MM.1S (cell line): ENCODE results near the gene SOX9.
"Not testable (repeated sequence)": the region's sequence is repeated elsewhere in the genome, so short reads cannot be mapped to it uniquely, and the experiment has no call there.

Experiments used
- EZH2 ChIP-seq: fragments of 300-600 bp; sonication (generic); optimal IDR thresholded peaks from 2 replicates; pipeline ENCODE3; 2017; ENCODE audit warnings: low read depth, mild to moderate bottlenecking, antibody characterized with exemption, low read length, mixed read lengths
- TF ChIP-seq, protein P1 (sequence below): fragments of 300-600 bp; sonication (generic); IDR thresholded peaks from 2 replicates; pipeline ENCODE4 v1.5.1; 2016; ENCODE audit warnings: antibody characterized with exemption, low read length, mixed read lengths

DNA sequence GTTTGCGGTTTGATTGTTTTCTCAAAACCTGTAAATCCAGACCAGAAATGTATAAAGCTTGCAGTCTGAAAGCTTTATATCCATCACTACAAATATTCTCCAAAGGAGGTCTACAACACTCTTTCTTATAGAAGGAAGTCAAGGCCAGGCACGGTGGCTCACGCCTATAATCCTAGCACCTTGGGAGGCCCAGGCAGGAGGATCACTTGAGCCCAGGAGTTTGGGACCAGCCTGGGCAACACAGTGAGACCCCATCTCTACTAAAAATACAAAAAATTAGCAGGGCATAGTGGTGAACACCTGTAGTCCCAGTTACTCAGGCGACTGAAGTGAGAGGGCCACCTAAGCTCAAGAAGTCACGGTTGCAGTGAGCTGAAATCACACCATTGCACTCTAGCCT lies 8.9 kb upstream of the SOX9 start:
- TF ChIP-seq EZH2, result not testable (repeated sequence)
- TF ChIP-seq, protein P1, sequence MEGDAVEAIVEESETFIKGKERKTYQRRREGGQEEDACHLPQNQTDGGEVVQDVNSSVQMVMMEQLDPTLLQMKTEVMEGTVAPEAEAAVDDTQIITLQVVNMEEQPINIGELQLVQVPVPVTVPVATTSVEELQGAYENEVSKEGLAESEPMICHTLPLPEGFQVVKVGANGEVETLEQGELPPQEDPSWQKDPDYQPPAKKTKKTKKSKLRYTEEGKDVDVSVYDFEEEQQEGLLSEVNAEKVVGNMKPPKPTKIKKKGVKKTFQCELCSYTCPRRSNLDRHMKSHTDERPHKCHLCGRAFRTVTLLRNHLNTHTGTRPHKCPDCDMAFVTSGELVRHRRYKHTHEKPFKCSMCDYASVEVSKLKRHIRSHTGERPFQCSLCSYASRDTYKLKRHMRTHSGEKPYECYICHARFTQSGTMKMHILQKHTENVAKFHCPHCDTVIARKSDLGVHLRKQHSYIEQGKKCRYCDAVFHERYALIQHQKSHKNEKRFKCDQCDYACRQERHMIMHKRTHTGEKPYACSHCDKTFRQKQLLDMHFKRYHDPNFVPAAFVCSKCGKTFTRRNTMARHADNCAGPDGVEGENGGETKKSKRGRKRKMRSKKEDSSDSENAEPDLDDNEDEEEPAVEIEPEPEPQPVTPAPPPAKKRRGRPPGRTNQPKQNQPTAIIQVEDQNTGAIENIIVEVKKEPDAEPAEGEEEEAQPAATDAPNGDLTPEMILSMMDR, result not testable (repeated sequence)
